ENCODE results near the gene FHOD1.

DNA sequence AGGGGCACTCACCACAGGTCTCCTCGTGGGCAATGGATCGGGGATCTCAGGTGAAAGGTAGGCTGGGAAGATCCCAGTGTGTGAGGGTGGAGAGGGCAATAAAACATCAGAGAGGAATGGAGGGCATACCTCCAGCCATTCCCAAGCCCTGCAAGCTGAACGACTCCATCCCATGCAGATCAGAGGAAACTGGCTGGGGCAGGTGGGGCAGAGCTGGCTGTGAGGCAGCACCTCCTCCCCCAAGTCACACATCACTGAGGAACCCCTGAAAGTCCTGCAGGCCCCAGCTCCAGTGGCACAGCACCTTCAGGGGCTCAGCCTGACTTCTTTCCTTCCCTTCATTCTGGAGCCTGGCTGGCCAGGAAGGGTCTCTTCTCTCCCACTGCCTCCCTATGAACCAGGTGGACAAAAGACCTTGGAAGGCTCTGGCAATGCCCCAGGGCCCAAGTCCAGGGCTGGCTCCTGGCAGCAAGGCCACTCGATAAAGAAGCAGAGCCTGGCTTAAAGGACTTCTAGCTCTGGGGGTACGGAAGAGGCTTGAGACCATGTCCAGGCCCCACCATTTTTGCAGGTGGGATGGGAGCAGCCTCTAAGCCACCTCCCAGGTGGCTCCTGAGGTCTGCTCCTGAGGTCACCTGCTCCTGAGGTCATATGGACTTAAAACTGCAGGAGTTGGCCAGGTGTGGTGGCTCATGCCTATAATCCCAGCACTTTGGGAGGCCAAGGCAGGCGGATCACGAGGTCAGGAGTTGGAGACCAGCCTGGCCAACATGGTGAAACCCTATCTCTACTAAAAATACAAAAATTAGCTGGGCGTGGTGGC, 33.9 kb downstream of the FHOD1 start:
- no peak for TF ChIP-seq CTCF (conservative IDR thresholded peaks at IDR 0.05; ENCODE audit: low read depth, low read length)
- TF ChIP-seq EZH2 (IDR thresholded peaks at IDR 0.05; ENCODE audit: borderline replicate concordance, low read depth, low read length, poor library complexity, severe bottlenecking), result no peak
